Stimulated activated CD4-positive, alpha-beta T cell treated with anti-CD3 and anti-CD28 coated beads, TNF-alpha, amount 100 ng/mL, for 24 hours (primary cell): Measurements from ENCODE around the gene MCU.
"Not testable (repeated sequence)": the region's sequence is repeated elsewhere in the genome, so short reads cannot be mapped to it uniquely, and the experiment has no call there.

ENCODE experiments used
- DNase-seq, 3 experiments: peaks; one replicate each; pipeline ENCODE4 v3.0.0-alpha.2; 2020; ENCODE audit warnings: low read depth in 3 of 3

MCU gene

DNA sequence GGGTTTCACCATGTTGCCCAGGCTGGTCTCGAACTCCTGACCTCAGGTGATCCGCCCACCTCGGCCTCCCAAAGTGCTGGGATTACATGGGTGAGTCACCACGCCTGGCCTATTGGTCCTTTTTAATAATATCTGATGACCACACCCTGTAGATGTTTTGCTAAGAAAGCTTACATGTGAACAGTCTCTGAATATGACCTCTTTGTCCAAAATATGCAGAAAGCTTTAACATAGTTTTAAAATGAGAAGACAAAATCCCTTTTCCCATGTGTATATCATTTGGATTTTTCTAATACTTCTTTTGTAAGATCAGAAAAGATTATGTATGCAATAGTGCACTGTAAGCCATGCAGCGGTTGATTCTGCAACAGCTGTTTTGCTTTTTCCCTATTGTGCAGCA lies 38.5 kb downstream of the MCU start:
- DNase-seq = no peak

DNA sequence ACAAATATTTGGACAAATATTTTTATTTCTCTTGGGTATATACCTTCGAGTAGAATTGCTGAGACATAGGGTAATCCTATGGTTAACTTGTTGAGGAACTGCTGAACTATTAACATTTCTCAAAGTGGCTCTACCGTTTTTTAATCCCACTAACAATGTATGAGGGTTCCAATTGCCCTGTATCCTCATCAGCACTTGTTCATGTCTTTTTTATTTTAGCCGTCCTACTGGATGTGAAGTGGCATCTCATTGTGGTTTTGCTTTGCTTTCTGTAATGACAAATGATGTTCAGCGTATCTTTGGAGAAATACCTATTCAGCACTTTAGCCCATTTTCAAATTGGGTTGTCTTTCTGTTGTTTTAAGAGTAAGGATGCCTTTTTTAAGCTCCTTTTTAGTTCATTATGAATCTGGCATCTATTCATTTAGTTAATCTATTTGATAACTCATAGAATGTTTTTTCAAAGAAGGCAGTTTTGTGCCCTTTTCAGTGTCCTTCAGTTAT lies 40.0 kb downstream of the MCU start:
- DNase-seq = no peak

DNA sequence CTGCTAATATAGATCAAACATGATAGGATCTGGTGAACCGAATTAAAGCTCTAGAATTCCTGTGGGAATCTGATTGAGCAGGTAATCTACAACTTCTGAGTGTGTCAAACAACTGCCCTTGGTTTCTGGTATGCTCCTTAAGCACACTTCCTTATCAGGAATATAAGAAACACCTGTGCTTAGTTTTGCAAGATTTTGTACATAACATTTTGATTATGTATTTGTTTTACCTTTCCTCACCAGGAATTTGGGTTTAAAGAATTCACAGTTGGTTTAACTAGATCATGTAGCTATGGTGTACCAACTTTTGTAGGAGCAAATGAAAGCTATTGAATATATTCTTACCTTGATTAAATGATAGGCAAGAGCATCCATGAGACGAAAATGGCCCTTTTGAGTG lies 40.6 kb downstream of the MCU start:
- DNase-seq = no peak

DNA sequence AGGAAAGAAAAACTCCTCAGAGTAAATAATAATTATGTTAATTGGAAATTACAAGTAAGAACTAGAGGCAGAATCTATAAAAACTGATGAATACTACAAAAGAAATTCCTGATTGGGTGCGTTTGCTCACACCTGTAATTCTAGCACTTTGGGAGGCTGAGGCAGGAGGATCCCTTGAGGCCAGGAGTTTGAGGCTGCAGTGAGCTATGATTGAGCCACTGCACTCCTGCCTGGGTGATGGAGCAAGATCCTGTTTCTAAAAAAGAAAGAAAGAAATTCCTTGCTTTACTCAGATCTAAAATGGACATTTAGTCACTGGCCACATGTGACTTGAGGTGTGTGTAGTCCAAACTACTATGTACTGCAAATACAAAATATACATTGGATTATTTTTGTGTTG lies 42.0 kb downstream of the MCU start:
- DNase-seq = no peak

- no peak for DNase-seq
Measured at GRCh38 chr10:72735288-72735936, 43.5 kb downstream of the MCU start.

- no peak for DNase-seq
Measured at GRCh38 chr10:72736176-72736827, 44.4 kb downstream of the MCU start.

- DNase-seq = no peak
Measured at GRCh38 chr10:72736828-72737220, 44.9 kb downstream of the MCU start.

GRCh38 chr10:72737357-72737756 lies 45.4 kb downstream of the MCU start:
- DNase-seq = not testable (repeated sequence)

DNA sequence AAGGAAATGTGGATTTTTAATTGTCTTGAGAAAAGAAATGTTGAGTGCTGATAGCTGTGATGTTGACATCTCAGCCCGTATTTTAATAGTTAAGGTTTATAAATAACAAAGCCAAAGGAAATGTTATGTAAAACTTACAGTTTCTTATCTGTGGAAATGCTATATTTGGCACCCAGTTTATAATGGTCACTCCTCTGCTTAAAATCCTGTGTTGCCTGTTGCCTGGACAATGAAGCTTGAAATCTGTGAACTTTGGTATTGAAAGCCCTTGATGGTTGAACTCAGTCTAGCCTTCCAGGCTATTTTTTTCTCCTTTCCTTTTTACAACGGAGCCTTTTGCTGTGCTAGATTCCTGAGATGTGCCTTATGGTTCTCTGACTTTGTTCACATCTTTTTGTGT lies 46.5 kb downstream of the MCU start:
- DNase-seq = no peak

- DNase-seq = no peak
Measured at GRCh38 chr10:72740528-72740927, 48.6 kb downstream of the MCU start.

GRCh38 chr10:72742092-72742491 lies 50.1 kb downstream of the MCU start:
- DNase-seq = no peak

DNA sequence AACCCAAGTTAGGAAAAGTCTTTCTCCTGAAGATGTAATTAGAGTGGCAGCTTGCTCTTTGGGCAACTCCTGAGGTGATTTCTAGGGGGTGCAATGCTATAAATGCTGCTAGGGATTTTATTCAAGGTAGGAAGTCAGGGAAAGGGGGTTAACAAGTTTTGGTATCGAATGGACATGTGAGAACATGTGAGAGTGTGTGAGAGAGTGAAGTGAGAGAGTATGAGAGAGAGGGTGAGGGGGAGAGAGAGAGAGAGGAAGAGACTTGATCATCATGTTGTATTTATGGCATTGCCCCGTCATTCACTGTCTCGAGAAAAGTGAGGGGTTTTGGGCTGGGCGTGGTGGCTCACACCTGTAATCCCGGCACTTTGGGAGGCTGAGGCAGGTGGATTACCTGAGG lies 50.9 kb downstream of the MCU start:
- no peak for DNase-seq

DNA sequence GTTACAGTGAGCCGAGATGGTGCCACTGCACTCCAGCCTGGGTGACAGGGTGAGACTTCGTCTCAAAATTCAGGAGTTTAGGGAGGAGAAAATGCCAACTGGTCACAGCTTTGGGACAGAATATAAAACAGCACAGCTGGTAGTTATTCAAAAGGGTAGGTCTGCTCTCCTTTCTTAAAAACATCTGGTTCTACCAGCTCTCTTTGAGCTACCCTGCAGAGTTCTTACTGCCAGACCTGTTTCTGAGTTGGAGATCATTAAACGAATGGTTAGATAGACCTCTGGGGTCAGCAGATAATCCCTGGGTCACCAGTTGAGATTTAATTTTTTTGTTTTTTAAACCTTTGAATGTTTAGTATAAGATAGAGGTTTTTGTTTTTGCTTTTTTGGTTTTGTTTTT lies 52.6 kb downstream of the MCU start:
- DNase-seq = no peak

DNA sequence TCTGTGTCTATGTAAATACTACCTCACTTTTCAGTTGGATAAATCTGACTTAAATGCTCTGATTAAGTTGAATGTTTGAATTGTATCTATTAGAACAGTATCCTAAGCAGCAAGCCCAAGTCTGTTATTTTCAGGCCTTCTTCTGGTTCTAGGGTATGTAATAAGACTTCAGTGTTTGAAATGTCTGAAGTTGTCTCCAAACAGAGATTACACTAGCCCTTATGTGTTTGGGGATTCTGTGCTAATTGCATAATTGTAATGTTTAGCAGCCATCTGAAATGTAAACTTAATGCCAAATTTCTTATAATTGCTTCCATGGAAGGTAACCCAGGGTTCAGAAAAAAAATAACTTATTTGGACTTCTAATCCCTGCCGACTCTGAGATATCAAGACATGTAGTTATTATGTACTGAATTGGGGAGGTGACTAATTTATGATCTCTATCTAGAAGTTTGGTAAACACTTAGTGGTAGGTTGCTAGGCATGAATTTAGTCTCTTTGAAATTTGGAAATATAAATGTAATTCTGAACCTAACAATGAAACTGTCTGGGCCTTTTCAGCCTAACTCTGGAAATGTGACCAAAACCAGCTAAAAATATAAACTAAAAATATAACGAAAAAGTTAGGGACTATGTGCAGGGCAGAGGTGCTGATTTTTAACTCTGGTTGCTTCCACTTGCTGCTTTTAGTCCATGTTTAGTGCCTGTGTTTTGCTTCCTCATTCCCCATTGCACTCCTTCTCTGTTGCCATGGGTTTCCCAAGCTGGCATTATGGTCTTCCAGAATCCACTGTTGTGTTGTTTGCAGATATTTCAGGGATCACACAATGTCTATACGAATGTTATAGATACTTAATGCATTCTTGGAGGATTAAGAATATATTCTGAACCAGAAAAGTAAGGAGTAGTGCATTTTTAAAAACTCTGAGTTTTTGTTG lies 54.8 kb downstream of the MCU start:
- no peak for DNase-seq

- DNase-seq = no peak
Measured at GRCh38 chr10:72747521-72747920, 55.6 kb downstream of the MCU start.

- DNase-seq = no peak
Measured at GRCh38 chr10:72753760-72754231, 61.9 kb downstream of the MCU start.

DNA sequence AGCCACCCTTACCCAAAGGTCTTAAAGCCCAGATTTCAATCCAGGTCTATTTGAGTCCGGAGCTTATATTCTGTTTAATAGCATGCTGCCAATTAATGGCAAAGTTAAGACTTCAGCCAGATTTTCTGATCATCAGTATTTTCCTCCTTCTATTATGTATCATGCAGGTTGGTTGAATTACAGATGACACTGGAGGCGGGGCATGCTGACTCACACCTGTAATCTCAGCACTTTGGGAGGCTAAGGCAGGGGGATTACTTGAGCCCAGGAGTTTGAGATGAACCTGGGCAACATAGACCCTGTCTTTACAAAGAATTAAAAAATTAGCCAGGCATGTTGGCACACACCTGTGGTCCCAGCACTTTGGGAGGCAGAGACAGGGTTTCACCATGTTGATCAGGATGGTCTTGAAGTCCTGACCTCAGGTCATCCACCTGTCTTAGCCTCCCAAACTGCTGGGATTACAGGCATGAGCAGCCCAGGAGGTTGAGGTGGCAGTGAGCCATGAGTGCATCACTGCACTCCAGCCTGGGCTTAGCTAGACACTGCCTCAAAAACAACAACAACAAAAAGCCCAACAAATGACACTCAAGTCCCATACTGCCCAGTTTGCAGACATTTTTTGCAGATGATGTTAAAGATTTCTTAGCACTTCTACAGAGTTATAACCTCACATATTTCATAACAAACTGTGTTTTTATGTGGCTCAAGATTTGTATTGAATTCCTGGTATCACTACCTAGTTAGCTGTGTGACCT lies 62.5 kb downstream of the MCU start:
- no peak for DNase-seq

DNA sequence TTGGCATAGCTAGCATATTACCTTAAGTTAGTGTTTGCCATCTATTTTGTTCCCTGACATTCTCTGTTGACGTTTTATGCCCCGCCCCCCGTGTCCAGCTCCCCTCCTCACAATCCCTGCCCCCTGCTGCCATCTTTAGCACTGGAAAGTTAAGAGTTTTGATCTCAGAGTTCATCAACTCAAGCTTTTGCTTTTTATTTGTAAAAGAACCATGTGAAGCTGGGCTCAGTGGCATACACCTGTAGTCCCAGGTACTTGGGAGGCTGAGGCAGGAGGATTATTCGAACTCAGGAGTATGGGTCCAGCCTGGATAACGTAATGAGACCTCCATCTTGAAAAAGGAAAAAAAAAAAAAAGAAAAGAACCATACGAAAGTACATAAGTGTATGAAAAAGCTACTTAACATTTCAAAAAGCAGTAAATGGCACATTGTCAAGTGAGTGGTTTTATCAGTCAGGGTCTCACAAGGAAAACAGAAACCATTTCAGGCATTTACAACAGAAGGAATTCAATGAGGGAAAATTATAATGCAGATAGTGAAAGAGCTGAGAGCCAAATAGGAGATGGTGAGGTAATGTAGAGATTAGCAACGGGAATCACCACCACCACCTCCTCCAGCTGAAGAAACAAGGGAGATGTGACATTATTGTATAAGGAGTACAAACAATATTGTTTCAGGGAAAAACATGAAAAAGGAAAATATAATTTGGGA lies 64.9 kb downstream of the MCU start:
- DNase-seq = no peak

GRCh38 chr10:72757732-72758131 lies 65.8 kb downstream of the MCU start:
- no peak for DNase-seq

DNA sequence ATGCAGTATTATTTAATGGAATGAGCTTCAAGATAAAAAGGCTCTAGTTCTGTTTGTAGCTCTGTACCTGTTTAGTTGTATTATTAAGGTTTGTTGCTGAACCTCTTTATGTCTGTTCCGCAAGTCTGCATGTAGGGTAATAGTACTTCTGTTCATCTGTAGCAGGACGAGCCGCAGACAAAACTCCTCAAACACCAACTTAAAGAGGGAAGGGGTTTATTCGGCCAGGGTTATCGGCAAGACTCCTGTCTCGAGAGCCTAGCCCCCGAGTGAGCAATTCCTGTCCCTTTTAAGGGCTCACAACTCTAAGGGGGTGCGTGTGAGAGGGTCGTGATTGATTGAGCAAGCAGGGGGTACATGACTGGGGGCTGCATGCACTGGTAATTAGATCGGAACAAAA lies 67.0 kb downstream of the MCU start:
- not testable (repeated sequence) for DNase-seq

- no peak for DNase-seq
Measured at GRCh38 chr10:72759584-72759983, 67.6 kb downstream of the MCU start.
